H1 (cell line): ENCODE data around the gene DPM2. TPM values are rescaled to one million over a fixed set of nuclear protein-coding genes. Genes with fewer than 3 reads are reported as not detected.
A peak's percentile ranks its signal among the peaks of the same experiment; 100 is the strongest.

ENCODE experiments used
- CTCF ChIA-PET: fragments of 300-600 bp; sonication (Branson Sonifier 250); formaldehyde crosslinking; loops from one replicate; lab custom pipeline; 2021; ENCODE audit not compliant: partially characterized antibody; lab: Charles Lee
- POLR2A ChIA-PET: fragments of 300-600 bp; sonication (Branson Sonifier 250); formaldehyde crosslinking; loops from one replicate; lab custom pipeline; 2021; ENCODE audit warnings: inconsistent platforms; ENCODE audit not compliant: partially characterized antibody; lab: Charles Lee
- DNase-seq, 2 experiments: peaks; one replicate each; pipeline versions ENCODE4 v3.0.0 to v3.0.0-alpha.2; 2010 to 2022; ENCODE audit warnings: low spot score in 2 of 2, low read depth in 1 of 2, mixed read lengths in 1 of 2
- FAIRE-seq: peaks from 2 replicates; lab custom pipeline; 2011; peaks lifted over from hg19 to GRCh38; lab: Jason Lieb, UNC
- H2AFZ ChIP-seq: 2 replicates; pipeline ENCODE4 v1.8.1; 2012; ENCODE audit warnings: low read length, inconsistent platforms
- H2AK5ac ChIP-seq: 2 replicates; pipeline ENCODE4 v1.6.1; 2013; ENCODE audit warnings: low read depth, low read length
- H2BK120ac ChIP-seq: replicated peaks from 2 replicates; pipeline ENCODE3; 2013; ENCODE audit warnings: low read depth, low read length, inconsistent platforms
- H2BK12ac ChIP-seq: 2 replicates; pipeline ENCODE4 v1.6.1; 2013; ENCODE audit warnings: low read depth, low read length
- H2BK15ac ChIP-seq: 2 replicates; pipeline ENCODE4 v1.6.1; 2013; ENCODE audit warnings: low read length
- H2BK20ac ChIP-seq: 2 replicates; pipeline ENCODE4 v1.6.1; 2013; ENCODE audit warnings: low read length
- H2BK5ac ChIP-seq: 2 replicates; pipeline ENCODE4 v1.6.1; 2013; ENCODE audit warnings: low read depth, low read length
- H3K14ac ChIP-seq: 2 replicates; pipeline ENCODE4 v1.6.1; 2013; ENCODE audit warnings: inconsistent platforms; ENCODE audit not compliant: insufficient read length
- H3K18ac ChIP-seq: 2 replicates; pipeline ENCODE4 v1.6.1; 2013; ENCODE audit warnings: low read length; ENCODE audit errors: extremely low read depth
- H3K23ac ChIP-seq: 2 replicates; pipeline ENCODE4 v1.6.1; 2013; ENCODE audit warnings: inconsistent platforms; ENCODE audit not compliant: insufficient read length
- H3K23me2 ChIP-seq: 2 replicates; pipeline ENCODE4 v1.6.1; 2013; ENCODE audit warnings: low read depth, low read length
- H3K27ac ChIP-seq: 2 replicates; pipeline ENCODE4 v1.6.1; 2011; ENCODE audit warnings: low read depth, low read length, inconsistent platforms
- H3K27me3 ChIP-seq, 4 experiments: replicated peaks in 1 of 4; 1 replicate in 1 of 4; 2 replicates in 3 of 4; pipeline versions ENCODE4 v1.6.1 to v1.8.1; 2011 to 2013; ENCODE audit warnings: low read length in 3 of 4, mild to moderate bottlenecking in 3 of 4, inconsistent platforms in 2 of 4, mixed read lengths in 2 of 4, moderate library complexity in 1 of 4; ENCODE audit not compliant: control insufficient read depth in 3 of 4, insufficient read depth in 3 of 4; ENCODE audit errors: extremely low read depth in 1 of 4
- H3K36me3 ChIP-seq, 4 experiments: 2 replicates each; pipeline versions ENCODE4 v1.6.1 to v1.8.1; 2011 to 2013; ENCODE audit warnings: mild to moderate bottlenecking in 4 of 4, low read length in 3 of 4, moderate library complexity in 2 of 4, control low read depth in 1 of 4, inconsistent platforms in 1 of 4; ENCODE audit not compliant: insufficient read depth in 4 of 4, control insufficient read depth in 2 of 4
- H3K4ac ChIP-seq: replicated peaks from 2 replicates; pipeline ENCODE3; 2013; ENCODE audit warnings: low read length, low read depth, mixed read lengths, inconsistent platforms; ENCODE audit not compliant: insufficient read length
- H3K4me1 ChIP-seq, 4 experiments: replicated peaks in 1 of 4; 1 replicate in 1 of 4; 2 replicates in 3 of 4; pipeline versions ENCODE4 v1.6.1 to v1.8.1; 2011 to 2013; ENCODE audit warnings: low read length in 3 of 4, inconsistent platforms in 2 of 4, mixed read lengths in 1 of 4; ENCODE audit not compliant: insufficient read depth in 4 of 4, control insufficient read depth in 3 of 4
- H3K4me2 ChIP-seq, 2 experiments: 2 replicates each; pipeline versions ENCODE4 v1.6.1 to v1.8.1; 2011 to 2013; ENCODE audit warnings: low read depth in 2 of 2, low read length in 2 of 2, control low read depth in 1 of 2, inconsistent platforms in 1 of 2, mild to moderate bottlenecking in 1 of 2; ENCODE audit not compliant: insufficient read depth in 1 of 2
- H3K4me3 ChIP-seq, 4 experiments: fragments of 200-600, 300-600 bp in 1 of 4; sonication (generic), shearing (Covaris generic), sonication (Bioruptor Twin) in 1 of 4; 2 replicates each; pipeline versions ENCODE4 v1.5.1 to v1.8.1; 2011 to 2016; ENCODE audit warnings: low read length in 4 of 4, low read depth in 3 of 4, control low read depth in 2 of 4, inconsistent platforms in 2 of 4, mild to moderate bottlenecking in 2 of 4, mixed read lengths in 1 of 4, moderate library complexity in 1 of 4; ENCODE audit not compliant: insufficient read depth in 2 of 4; ENCODE audit errors: extremely low read depth in 1 of 4
- H3K56ac ChIP-seq: replicated peaks from 2 replicates; pipeline ENCODE3; 2013; ENCODE audit warnings: low read depth, mild to moderate bottlenecking, mixed read lengths, low read length, inconsistent platforms; ENCODE audit not compliant: insufficient read length
- H3K79me1 ChIP-seq: 2 replicates; pipeline ENCODE4 v1.6.1; 2013; ENCODE audit warnings: low read depth, low read length, control low read depth
- H3K79me2 ChIP-seq, 2 experiments: 2 replicates each; pipeline versions ENCODE4 v1.6.1 to v1.8.1; 2012 to 2013; ENCODE audit warnings: low read length in 2 of 2, mild to moderate bottlenecking in 2 of 2, inconsistent platforms in 1 of 2; ENCODE audit not compliant: insufficient read depth in 2 of 2, control insufficient read depth in 1 of 2
- H3K9ac ChIP-seq, 4 experiments: replicated peaks in 1 of 4; 1 replicate in 1 of 4; 2 replicates in 3 of 4; pipeline versions ENCODE4 v1.6.1 to v1.8.1; 2011 to 2013; ENCODE audit warnings: low read depth in 3 of 4, low read length in 3 of 4, control low read depth in 2 of 4, mild to moderate bottlenecking in 2 of 4, moderate library complexity in 2 of 4, inconsistent platforms in 1 of 4; ENCODE audit errors: extremely low read depth in 1 of 4
- H3K9me3 ChIP-seq, 2 experiments: 2 replicates each; pipeline versions ENCODE4 v1.6.1 to v1.8.1; 2012 to 2013; ENCODE audit warnings: mild to moderate bottlenecking in 2 of 2, moderate library complexity in 2 of 2, control low read depth in 1 of 2, inconsistent platforms in 1 of 2, low read depth in 1 of 2, low read length in 1 of 2, mixed read lengths in 1 of 2; ENCODE audit not compliant: insufficient read depth in 2 of 2
- H4K20me1 ChIP-seq, 2 experiments: replicated peaks in 1 of 2; 2 replicates each; pipeline versions ENCODE3 to v1.8.1; 2011 to 2013; ENCODE audit warnings: inconsistent platforms in 2 of 2, low read length in 2 of 2, mild to moderate bottlenecking in 1 of 2; ENCODE audit not compliant: insufficient read depth in 2 of 2, control insufficient read depth in 1 of 2
- H4K5ac ChIP-seq: 2 replicates; pipeline ENCODE4 v1.6.1; 2013; ENCODE audit warnings: low read length, low read depth, mixed read lengths, inconsistent platforms; ENCODE audit not compliant: insufficient read length
- H4K8ac ChIP-seq: 2 replicates; pipeline ENCODE4 v1.8.0; 2013; ENCODE audit warnings: mild to moderate bottlenecking, moderate library complexity, low read length, inconsistent platforms; ENCODE audit not compliant: insufficient read depth; ENCODE audit errors: extremely low read depth
- H4K91ac ChIP-seq: replicated peaks from 2 replicates; pipeline ENCODE3; 2013; ENCODE audit warnings: low read length, mixed read lengths, inconsistent platforms; ENCODE audit not compliant: insufficient read length
- EGR1 ChIP-seq: IDR thresholded peaks from 2 replicates; pipeline ENCODE4 v1.6.1; 2011; ENCODE audit warnings: low read depth, low read length, borderline replicate concordance
- NANOG ChIP-seq: IDR thresholded peaks from 2 replicates; pipeline ENCODE4 v1.6.1; 2011; ENCODE audit warnings: low read length, low read depth, mild to moderate bottlenecking, inconsistent platforms; ENCODE audit not compliant: insufficient read depth, poor library complexity, severe bottlenecking
- NRF1 ChIP-seq: IDR thresholded peaks from 2 replicates; pipeline ENCODE4 v1.6.1; 2011; ENCODE audit warnings: mild to moderate bottlenecking, low read depth, low read length, improper control_type of control experiment
- RAD21 ChIP-seq, 2 experiments: IDR thresholded peaks in 1 of 2; conservative IDR thresholded peaks in 1 of 2; 2 replicates each; pipeline ENCODE4 v1.6.1; 2011; ENCODE audit warnings: low read depth in 2 of 2, low read length in 2 of 2, improper control_type of control experiment in 1 of 2, inconsistent platforms in 1 of 2, mild to moderate bottlenecking in 1 of 2, moderate library complexity in 1 of 2
- YY1 ChIP-seq: IDR thresholded peaks from 2 replicates; pipeline ENCODE4 v1.6.1; 2011; ENCODE audit warnings: low read depth, mild to moderate bottlenecking, low read length
- ZNF274 ChIP-seq: IDR thresholded peaks from 2 replicates; pipeline ENCODE4 v1.7.0; 2012; ENCODE audit warnings: low read length, borderline replicate concordance; ENCODE audit errors: extremely low read depth
- WGBS, 2 experiments: shearing (Covaris generic) in 1 of 2; methylation state at CpG; one replicate each; pipeline versions ENCODE4 v1.1.6 to v1.1.7; 2013 to 2015; ENCODE audit warnings: low lambda C conversion rate in 2 of 2, mixed read lengths in 2 of 2, inconsistent platforms in 1 of 2, low coverage in 1 of 2, missing lambda C conversion rate in 1 of 2; ENCODE audit not compliant: insufficient replicate concordance in 2 of 2, insufficient coverage in 1 of 2, insufficient read length in 1 of 2; ENCODE audit errors: extremely low coverage in 1 of 2, missing lambda C conversion rate in 1 of 2; 5-methylcytosine and 5-hydroxymethylcytosine counted together
- polyA plus RNA-seq, 7 experiments: library from polyadenylated mRNA; depleted of rRNA in 3 of 7; stranded (reverse) in 5 of 7; unstranded in 2 of 7; fragments of >200 nt in 5 of 7; fragments of 200-250 nt in 2 of 7; gene quantifications; 1 replicate in 5 of 7; 2 replicates in 1 of 7; 4 replicates in 1 of 7; pipeline versions ENCODE4 v1.2.1 to v1.2.3, GENCODE V29; 2011 to 2013; ENCODE audit warnings: missing spikeins in 2 of 7, mixed read lengths in 2 of 7
- total RNA-seq: library from RNA; stranded (reverse); fragmentation: NEBNext Ultra II Directional; extraction: Animal tissue kit (Norgen Biotek cat#: 25700); gene quantifications from 2 replicates; pipeline ENCODE4 v1.2.1, GENCODE V29; 2021

Gene DPM2
- total and polyA plus RNA-seq, 2 of the 8 experiments (the other 6 are each of a cell fraction or from before 2014, with no cell fraction given) = 45.4 to 95.4 TPM

GRCh38 chr9:127916720-127917581 is 20.7 kb downstream of the DPM2 start, which contains the start of gene ST6GALNAC4:
TSS of gene ST6GALNAC4 (minus strand) at chr9:127917041. CDS start at chr9:127916419, 622 bp downstream.
- no peaks in the 10 kb centered on the region for H3K79me1 ChIP-seq
- H3K4ac ChIP-seq = no peak within 1 kb of the TSS
- peak within 1 kb of the TSS; percentile 71 for H4K8ac ChIP-seq
- ChIA-PET CTCF (interaction anchor here (0.6 to 2.9 kb wide), 16 partner anchors 9 to 212 kb away, joined by 3 to 13 read pairs (median 4); partner anchors contain the start of genes ST6GALNAC6 and TOR2A), POLR2A (interaction anchor here (0.6 to 3.7 kb wide), 8 partner anchors 11 to 139 kb away, joined by 3 to 16 read pairs (median 4); partner anchors contain the start of genes SH2D3C and ST6GALNAC6)
- H3K23ac ChIP-seq = no peak within 1 kb of the TSS
- H3K36me3 ChIP-seq = peaks cover 0 to 6% (median 0%) of the 10 kb centered on the region in 4 experiments; a peak in 1 of 8 replicates
- no peak within 1 kb of the TSS for H3K56ac ChIP-seq
- H3K4me1 ChIP-seq = peaks cover 4 to 8% (median 7%) of the 10 kb centered on the region in 4 experiments
- H2BK12ac ChIP-seq = peak within 1 kb of the TSS; percentile 86; the same call in 1 of the 2 replicates
- H3K27ac ChIP-seq = no peak within 1 kb of the TSS
- 0 out of 2 replicates have a peak within 1 kb of the TSS, but pooled peaks have one; percentile 10 for H2AK5ac ChIP-seq
- peak within 1 kb of the TSS; percentile 55 to 70 (median 60) for H3K4me3 ChIP-seq
- H2AFZ ChIP-seq = peak within 1 kb of the TSS; percentile 24; the same call in 1 of the 2 replicates
- H3K9me3 ChIP-seq = no peaks in the 10 kb centered on the region
- peaks cover 5% of the 10 kb centered on the region for H3K23me2 ChIP-seq
- H3K14ac ChIP-seq = no peak within 1 kb of the TSS
- DNase-seq (peak in 1 of 2 experiments; percentile 97), FAIRE-seq (no peak)
- H4K20me1 ChIP-seq = peaks cover 0 to 3% of the 10 kb centered on the region in 2 experiments
- no peak within 1 kb of the TSS for H4K91ac ChIP-seq
- H2BK120ac ChIP-seq = no peak within 1 kb of the TSS
- no peak within 1 kb of the TSS for H2BK20ac ChIP-seq
- peak within 1 kb of the TSS; percentile 81; the same call in 1 of the 2 replicates for H2BK15ac ChIP-seq
- H3K9ac ChIP-seq = peak within 1 kb of the TSS in 3 of 4 experiments; percentile 35 to 63 (median 43); a peak in 5 of 7 replicates
- no peaks in the 10 kb centered on the region for H3K79me2 ChIP-seq
- H4K5ac ChIP-seq = no peak within 1 kb of the TSS
- no peak within 1 kb of the TSS; the same call in 1 of the 2 replicates for H3K18ac ChIP-seq
- peaks cover 0 to 12% (median 10%) of the 10 kb centered on the region in 4 experiments; a peak in 5 of 7 replicates for H3K27me3 ChIP-seq
- peak within 1 kb of the TSS; percentile 91 to 92 for H3K4me2 ChIP-seq
- WGBS, 2 experiments = 12% methylated on average over 28 of the region's 71 CpGs; no CpG with 5 or more reads in 1 of the 2 experiments
- 0 out of 2 replicates have a peak within 1 kb of the TSS, but pooled peaks have one; percentile 15 for H2BK5ac ChIP-seq
- TF ChIP-seq ZNF274 (no peak), NANOG (no peak), NRF1 (peak; percentile 16; the same call in 1 of the 2 replicates), YY1 (0 out of 2 replicates have a peak, but pooled peaks have one; percentile 19), RAD21 (IDR thresholded peaks at IDR 0.05 in 1 of 2, conservative IDR thresholded peaks at IDR 0.05 in 1 of 2; ENCODE audit: low read depth in 2 of 2, low read length in 2 of 2) (no peak), EGR1 (no peak)
